Measurements from ENCODE around the gene UBE2N.

UBE2N gene

GRCh38 chr12:93379326-93379980, 62.3 kb downstream of the UBE2N start:
- no peak for DNase-seq

GRCh38 chr12:93378998-93379325, 62.8 kb downstream of the UBE2N start:
- no peak for DNase-seq

- peak; percentile 67 for DNase-seq
Measured at GRCh38 chr12:93378196-93378997, 63.4 kb downstream of the UBE2N start.

GRCh38 chr12:93377252-93378195, 64.2 kb downstream of the UBE2N start, which contains the start of gene NUDT4:
NUDT4 (plus strand) TSS chr12:93377925; CDS start chr12:93378323, 398 bp downstream.
- peak; percentile 94 for DNase-seq

GRCh38 chr12:93376436-93377251, 65.1 kb downstream of the UBE2N start:
- peak; percentile 86 for DNase-seq

- no peak for DNase-seq
Measured at GRCh38 chr12:93375906-93376305, 65.8 kb downstream of the UBE2N start.

GRCh38 chr12:93373961-93374656, 67.6 kb downstream of the UBE2N start:
- DNase-seq = peak; percentile 55

GRCh38 chr12:93370947-93371346, 70.8 kb downstream of the UBE2N start:
- no peak for DNase-seq

GRCh38 chr12:93369505-93369904, 72.2 kb downstream of the UBE2N start:
- DNase-seq = no peak

- no peak for DNase-seq
Measured at GRCh38 chr12:93368766-93369165, 73.0 kb downstream of the UBE2N start.

GRCh38 chr12:93366422-93366821, 75.3 kb downstream of the UBE2N start:
- no peak for DNase-seq

- no peak for DNase-seq
Measured at GRCh38 chr12:93365616-93366405, 75.9 kb downstream of the UBE2N start.

GRCh38 chr12:93363841-93364297, 77.9 kb downstream of the UBE2N start:
- DNase-seq = peak; percentile 34

GRCh38 chr12:93361151-93361919, 80.4 kb downstream of the UBE2N start:
- DNase-seq = no peak

- DNase-seq = no peak
Measured at GRCh38 chr12:93360688-93361087, 81.1 kb downstream of the UBE2N start.

- no peak for DNase-seq
Measured at GRCh38 chr12:93358821-93359220, 82.9 kb downstream of the UBE2N start.

- no peak for DNase-seq
Measured at GRCh38 chr12:93358058-93358457, 83.7 kb downstream of the UBE2N start.

GRCh38 chr12:93356214-93356613, 85.5 kb downstream of the UBE2N start:
- no peak for DNase-seq

Data from suppressor macrophage treated with lipopolysaccharide for 4 hours (primary cell).